Vagina (tissue), 2 donors: ENCODE measurements around the gene SMOC2.

Experiments
- CTCF ChIP-seq, 3 experiments: fragments of 450-650 bp in 2 of 3; fragments of 200-600 bp in 1 of 3; sonication (generic) in 1 of 3; IDR thresholded peaks; one replicate each; pipeline ENCODE4 v1.5.1; 2017 to 2019; ENCODE audit warnings: antibody characterized with exemption in 3 of 3, mild to moderate bottlenecking in 2 of 3, moderate library complexity in 2 of 3
- POLR2A ChIP-seq, 2 donors: fragments of 450-650 bp; IDR thresholded peaks; one replicate each; pipeline ENCODE4 v1.6.1; 2017; ENCODE audit warnings: antibody characterized with exemption in 2 of 2, mild to moderate bottlenecking in 2 of 2, moderate library complexity in 2 of 2

GRCh38 chr6:168715643-168716481, 274.9 kb downstream of the SMOC2 start:
- no peak for TF ChIP-seq POLR2A (IDR thresholded peaks at IDR 0.05)
- TF ChIP-seq CTCF (IDR thresholded peaks at IDR 0.05) = no peak
